ENCODE measurements around the gene GBF1.

- no peak for TF ChIP-seq CTCF (IDR thresholded peaks at IDR 0.05; ENCODE audit: low read depth, low read length)
- TF ChIP-seq EZH2phosphoT487 (IDR thresholded peaks at IDR 0.05; ENCODE audit: low read depth): no peak
These were observed 28.7 kb downstream of the GBF1 start for GRCh38 chr10:102274062-102274461.
